SK-N-SH treated with all-trans-retinoic acid at 6 μM for 48 hours (cell line): ENCODE data around the gene DSCAM.

ENCODE experiments used
- ATAC-seq: fragments of 200-7000 bp; cut with Tn5 transposase; 3 replicates; pipeline ENCODE4 v1.9.1; 2020; ENCODE audit warnings: mild to moderate bottlenecking, moderate library complexity
- ARNTL ChIP-seq: fragments of 450-650 bp; formaldehyde crosslinking; IDR thresholded peaks from 2 replicates; pipeline ENCODE4 v1.5.0; 2020; ENCODE audit warnings: low read depth, mild to moderate bottlenecking, moderate library complexity, borderline replicate concordance
- BACH2 ChIP-seq: fragments of 250-450 bp; sonication (Bioruptor Pico); IDR thresholded peaks from 2 replicates; pipeline ENCODE4 v1.9.0; 2021; ENCODE audit warnings: mild to moderate bottlenecking, borderline replicate concordance
- ESRRG ChIP-seq: fragments of 250-450 bp; sonication (Bioruptor Pico); IDR thresholded peaks from 2 replicates; pipeline ENCODE4 v1.6.1; 2021; ENCODE audit warnings: mild to moderate bottlenecking
- GLIS3 ChIP-seq: fragments of 250-450 bp; sonication (Bioruptor Pico); IDR thresholded peaks from 2 replicates; pipeline ENCODE4 v1.5.0; 2020; ENCODE audit warnings: mild to moderate bottlenecking, moderate library complexity
- PPARA ChIP-seq: fragments of 250-450 bp; sonication (Bioruptor Pico); IDR thresholded peaks from 2 replicates; pipeline ENCODE4 v1.5.0; 2020; ENCODE audit warnings: mild to moderate bottlenecking, borderline replicate concordance
- TCF4 ChIP-seq: fragments of 250-450 bp; sonication (Bioruptor Pico); IDR thresholded peaks from 2 replicates; pipeline ENCODE4 v1.8.0; 2021; ENCODE audit warnings: mild to moderate bottlenecking, moderate library complexity, borderline replicate concordance
- TOX ChIP-seq: fragments of 250-450 bp; sonication (Bioruptor Pico); IDR thresholded peaks from 2 replicates; pipeline ENCODE4 v1.8.0; 2021; ENCODE audit warnings: mild to moderate bottlenecking, moderate library complexity, borderline replicate concordance
- ZC3H10 ChIP-seq: fragments of 250-450 bp; sonication (Bioruptor Pico); IDR thresholded peaks from 2 replicates; pipeline ENCODE4 v1.5.1; 2021; ENCODE audit warnings: mild to moderate bottlenecking, moderate library complexity
- ZFP3 ChIP-seq: fragments of 250-450 bp; sonication (Bioruptor Pico); IDR thresholded peaks from 2 replicates; pipeline ENCODE4 v1.5.0; 2020; ENCODE audit warnings: mild to moderate bottlenecking, moderate library complexity
- ZNF565 ChIP-seq: fragments of 450-650 bp; formaldehyde crosslinking; conservative IDR thresholded peaks from 2 replicates; pipeline ENCODE4 v1.5.0; 2020; ENCODE audit warnings: low read depth, mild to moderate bottlenecking, moderate library complexity
- ZNF70 ChIP-seq: fragments of 450-650 bp; formaldehyde crosslinking; IDR thresholded peaks from 2 replicates; pipeline ENCODE4 v1.5.0; 2020; ENCODE audit warnings: mild to moderate bottlenecking, moderate library complexity
- ZNF8 ChIP-seq: fragments of 450-650 bp; formaldehyde crosslinking; IDR thresholded peaks from 2 replicates; pipeline ENCODE4 v1.5.0; 2020; ENCODE audit warnings: mild to moderate bottlenecking, moderate library complexity
- TF ChIP-seq, protein P1 (sequence below): fragments of 250-450 bp; sonication (Bioruptor Pico); IDR thresholded peaks from 2 replicates; pipeline ENCODE4 v1.8.0; 2021; ENCODE audit warnings: low read depth, mild to moderate bottlenecking, moderate library complexity, borderline replicate concordance
- TF ChIP-seq, protein P2 (sequence below): fragments of 250-450 bp; sonication (Bioruptor Pico); IDR thresholded peaks from 2 replicates; pipeline ENCODE4 v1.5.0; 2020; ENCODE audit warnings: mild to moderate bottlenecking, moderate library complexity
- TF ChIP-seq, protein P3 (sequence below): fragments of 250-450 bp; sonication (Bioruptor Pico); IDR thresholded peaks from 2 replicates; pipeline ENCODE4 v1.5.1; 2020; ENCODE audit warnings: low read depth, mild to moderate bottlenecking, moderate library complexity
- TF ChIP-seq, protein P4 (sequence below): fragments of 250-450 bp; sonication (Bioruptor Pico); IDR thresholded peaks from 2 replicates; pipeline ENCODE4 v1.5.1; 2021; ENCODE audit warnings: mild to moderate bottlenecking, moderate library complexity

The DSCAM gene

DNA sequence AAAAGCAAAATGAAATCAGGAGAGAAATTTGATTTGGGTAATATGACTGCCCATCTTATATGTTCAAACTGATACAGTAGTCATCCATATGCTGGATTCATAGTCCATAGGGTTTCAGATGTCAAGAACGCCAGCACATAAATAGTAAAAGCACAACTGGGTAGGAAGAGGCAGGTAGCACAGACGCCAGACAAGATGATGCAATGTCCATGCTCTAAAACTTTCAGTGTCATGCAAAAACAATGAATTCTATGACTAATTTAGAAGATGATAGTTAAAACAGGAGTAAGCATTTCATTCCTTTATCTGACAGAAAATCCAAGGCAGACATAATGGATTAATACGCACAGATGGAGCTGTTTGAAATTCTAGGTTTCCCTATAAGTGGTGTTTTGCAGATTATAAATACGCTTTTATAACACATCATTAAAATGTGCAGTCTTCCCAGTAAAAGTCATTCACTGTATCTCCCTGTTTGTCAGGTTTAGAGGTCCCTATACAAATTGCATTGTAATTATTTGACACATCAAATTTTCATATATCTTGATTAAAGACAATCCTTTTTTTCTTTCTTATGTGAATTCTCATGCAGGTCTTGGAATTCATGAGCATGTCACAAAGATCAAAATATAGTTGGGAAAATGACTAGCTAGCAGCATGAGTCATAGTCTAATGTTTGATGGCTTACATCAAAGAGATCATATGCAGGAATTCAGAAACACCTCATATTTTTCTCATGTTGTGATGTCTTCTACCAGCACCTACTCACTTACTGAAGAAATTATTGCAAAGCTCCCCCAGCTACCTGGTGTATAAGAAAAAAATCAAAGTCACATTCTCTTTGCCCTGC is 139.9 kb downstream of the DSCAM start:
- ATAC-seq: no peak
- TF ChIP-seq, protein P1, sequence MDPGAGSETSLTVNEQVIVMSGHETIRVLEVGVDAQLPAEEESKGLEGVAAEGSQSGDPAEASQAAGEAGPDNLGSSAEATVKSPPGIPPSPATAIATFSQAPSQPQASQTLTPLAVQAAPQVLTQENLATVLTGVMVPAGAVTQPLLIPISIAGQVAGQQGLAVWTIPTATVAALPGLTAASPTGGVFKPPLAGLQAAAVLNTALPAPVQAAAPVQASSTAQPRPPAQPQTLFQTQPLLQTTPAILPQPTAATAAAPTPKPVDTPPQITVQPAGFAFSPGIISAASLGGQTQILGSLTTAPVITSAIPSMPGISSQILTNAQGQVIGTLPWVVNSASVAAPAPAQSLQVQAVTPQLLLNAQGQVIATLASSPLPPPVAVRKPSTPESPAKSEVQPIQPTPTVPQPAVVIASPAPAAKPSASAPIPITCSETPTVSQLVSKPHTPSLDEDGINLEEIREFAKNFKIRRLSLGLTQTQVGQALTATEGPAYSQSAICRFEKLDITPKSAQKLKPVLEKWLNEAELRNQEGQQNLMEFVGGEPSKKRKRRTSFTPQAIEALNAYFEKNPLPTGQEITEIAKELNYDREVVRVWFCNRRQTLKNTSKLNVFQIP (CRISPR knock-in tag): no peak
- TF ChIP-seq ZFP3 (no peak), ZNF70 (CRISPR knock-in tag) (no peak), PPARA (CRISPR knock-in tag) (no peak), TCF4 (CRISPR knock-in tag) (no peak), ESRRG (CRISPR knock-in tag) (no peak), BACH2 (CRISPR knock-in tag) (no peak), ARNTL (CRISPR knock-in tag) (no peak), ZNF565 (CRISPR knock-in tag) (no peak)
- TF ChIP-seq, protein P2, sequence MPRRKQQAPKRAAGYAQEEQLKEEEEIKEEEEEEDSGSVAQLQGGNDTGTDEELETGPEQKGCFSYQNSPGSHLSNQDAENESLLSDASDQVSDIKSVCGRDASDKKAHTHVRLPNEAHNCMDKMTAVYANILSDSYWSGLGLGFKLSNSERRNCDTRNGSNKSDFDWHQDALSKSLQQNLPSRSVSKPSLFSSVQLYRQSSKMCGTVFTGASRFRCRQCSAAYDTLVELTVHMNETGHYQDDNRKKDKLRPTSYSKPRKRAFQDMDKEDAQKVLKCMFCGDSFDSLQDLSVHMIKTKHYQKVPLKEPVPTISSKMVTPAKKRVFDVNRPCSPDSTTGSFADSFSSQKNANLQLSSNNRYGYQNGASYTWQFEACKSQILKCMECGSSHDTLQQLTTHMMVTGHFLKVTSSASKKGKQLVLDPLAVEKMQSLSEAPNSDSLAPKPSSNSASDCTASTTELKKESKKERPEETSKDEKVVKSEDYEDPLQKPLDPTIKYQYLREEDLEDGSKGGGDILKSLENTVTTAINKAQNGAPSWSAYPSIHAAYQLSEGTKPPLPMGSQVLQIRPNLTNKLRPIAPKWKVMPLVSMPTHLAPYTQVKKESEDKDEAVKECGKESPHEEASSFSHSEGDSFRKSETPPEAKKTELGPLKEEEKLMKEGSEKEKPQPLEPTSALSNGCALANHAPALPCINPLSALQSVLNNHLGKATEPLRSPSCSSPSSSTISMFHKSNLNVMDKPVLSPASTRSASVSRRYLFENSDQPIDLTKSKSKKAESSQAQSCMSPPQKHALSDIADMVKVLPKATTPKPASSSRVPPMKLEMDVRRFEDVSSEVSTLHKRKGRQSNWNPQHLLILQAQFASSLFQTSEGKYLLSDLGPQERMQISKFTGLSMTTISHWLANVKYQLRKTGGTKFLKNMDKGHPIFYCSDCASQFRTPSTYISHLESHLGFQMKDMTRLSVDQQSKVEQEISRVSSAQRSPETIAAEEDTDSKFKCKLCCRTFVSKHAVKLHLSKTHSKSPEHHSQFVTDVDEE (CRISPR knock-in tag): no peak
- TF ChIP-seq, protein P3, sequence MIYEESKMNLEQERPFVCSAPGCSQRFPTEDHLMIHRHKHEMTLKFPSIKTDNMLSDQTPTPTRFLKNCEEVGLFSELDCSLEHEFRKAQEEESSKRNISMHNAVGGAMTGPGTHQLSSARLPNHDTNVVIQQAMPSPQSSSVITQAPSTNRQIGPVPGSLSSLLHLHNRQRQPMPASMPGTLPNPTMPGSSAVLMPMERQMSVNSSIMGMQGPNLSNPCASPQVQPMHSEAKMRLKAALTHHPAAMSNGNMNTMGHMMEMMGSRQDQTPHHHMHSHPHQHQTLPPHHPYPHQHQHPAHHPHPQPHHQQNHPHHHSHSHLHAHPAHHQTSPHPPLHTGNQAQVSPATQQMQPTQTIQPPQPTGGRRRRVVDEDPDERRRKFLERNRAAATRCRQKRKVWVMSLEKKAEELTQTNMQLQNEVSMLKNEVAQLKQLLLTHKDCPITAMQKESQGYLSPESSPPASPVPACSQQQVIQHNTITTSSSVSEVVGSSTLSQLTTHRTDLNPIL (CRISPR knock-in tag): no peak

DNA sequence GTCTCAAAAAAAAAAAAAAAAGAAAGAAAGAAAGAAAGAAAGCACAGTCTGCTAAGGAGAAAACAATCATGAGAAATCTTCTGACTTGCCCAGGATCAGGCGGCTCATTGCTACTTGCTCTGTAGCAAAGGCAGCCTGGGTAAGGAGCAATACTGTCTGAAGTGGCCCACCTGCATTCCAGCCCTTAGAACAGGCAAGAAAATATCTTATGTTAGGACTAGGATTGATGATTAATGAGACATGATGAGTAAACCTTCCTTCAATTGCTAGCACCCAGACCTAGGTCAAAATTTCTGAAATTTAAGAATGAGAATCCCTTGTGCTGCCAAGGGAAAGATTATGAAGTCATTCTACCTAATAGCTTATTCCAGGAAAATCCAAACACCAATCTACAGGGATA is 140.8 kb downstream of the DSCAM start:
- no peak for ATAC-seq
- no peak for TF ChIP-seq ZFP3
- no peak for TF ChIP-seq ZNF8 (CRISPR knock-in tag)
- TF ChIP-seq, protein P3 (CRISPR knock-in tag): no peak
- no peak for TF ChIP-seq BACH2 (CRISPR knock-in tag)
- TF ChIP-seq GLIS3 (CRISPR knock-in tag): no peak
- no peak for TF ChIP-seq PPARA (CRISPR knock-in tag)
- TF ChIP-seq ZNF565 (CRISPR knock-in tag): no peak
- TF ChIP-seq, protein P4, sequence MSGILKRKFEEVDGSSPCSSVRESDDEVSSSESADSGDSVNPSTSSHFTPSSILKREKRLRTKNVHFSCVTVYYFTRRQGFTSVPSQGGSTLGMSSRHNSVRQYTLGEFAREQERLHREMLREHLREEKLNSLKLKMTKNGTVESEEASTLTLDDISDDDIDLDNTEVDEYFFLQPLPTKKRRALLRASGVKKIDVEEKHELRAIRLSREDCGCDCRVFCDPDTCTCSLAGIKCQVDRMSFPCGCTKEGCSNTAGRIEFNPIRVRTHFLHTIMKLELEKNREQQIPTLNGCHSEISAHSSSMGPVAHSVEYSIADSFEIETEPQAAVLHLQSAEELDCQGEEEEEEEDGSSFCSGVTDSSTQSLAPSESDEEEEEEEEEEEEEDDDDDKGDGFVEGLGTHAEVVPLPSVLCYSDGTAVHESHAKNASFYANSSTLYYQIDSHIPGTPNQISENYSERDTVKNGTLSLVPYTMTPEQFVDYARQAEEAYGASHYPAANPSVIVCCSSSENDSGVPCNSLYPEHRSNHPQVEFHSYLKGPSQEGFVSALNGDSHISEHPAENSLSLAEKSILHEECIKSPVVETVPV (CRISPR knock-in tag): no peak
- TF ChIP-seq, protein P2 (CRISPR knock-in tag): no peak
- TF ChIP-seq ZC3H10: no peak
- TF ChIP-seq ESRRG (CRISPR knock-in tag): no peak
- no peak for TF ChIP-seq TOX (CRISPR knock-in tag)
